Measurements from ENCODE around the gene CBLL1.

DNA sequence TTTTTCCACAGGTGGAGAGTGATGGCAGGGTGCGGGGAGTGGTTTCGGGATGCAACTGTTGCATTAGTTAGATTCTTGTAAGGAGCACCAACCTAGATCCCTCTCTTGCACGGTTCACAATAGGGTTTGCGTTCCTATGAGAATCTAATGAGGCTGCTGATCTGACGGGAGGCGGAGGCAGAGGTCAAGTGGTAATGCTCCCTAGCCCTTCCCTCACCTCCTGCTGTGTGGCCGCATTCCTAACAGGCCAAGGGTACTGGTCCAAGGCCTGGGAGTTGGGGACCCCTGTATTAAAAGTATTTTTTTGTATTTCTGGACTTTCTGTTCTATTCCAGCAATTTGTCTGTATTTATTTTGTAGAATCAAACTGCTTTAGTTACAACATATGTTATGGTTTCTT is 7.2 kb downstream of the CBLL1 start:
- TF ChIP-seq, protein P1, sequence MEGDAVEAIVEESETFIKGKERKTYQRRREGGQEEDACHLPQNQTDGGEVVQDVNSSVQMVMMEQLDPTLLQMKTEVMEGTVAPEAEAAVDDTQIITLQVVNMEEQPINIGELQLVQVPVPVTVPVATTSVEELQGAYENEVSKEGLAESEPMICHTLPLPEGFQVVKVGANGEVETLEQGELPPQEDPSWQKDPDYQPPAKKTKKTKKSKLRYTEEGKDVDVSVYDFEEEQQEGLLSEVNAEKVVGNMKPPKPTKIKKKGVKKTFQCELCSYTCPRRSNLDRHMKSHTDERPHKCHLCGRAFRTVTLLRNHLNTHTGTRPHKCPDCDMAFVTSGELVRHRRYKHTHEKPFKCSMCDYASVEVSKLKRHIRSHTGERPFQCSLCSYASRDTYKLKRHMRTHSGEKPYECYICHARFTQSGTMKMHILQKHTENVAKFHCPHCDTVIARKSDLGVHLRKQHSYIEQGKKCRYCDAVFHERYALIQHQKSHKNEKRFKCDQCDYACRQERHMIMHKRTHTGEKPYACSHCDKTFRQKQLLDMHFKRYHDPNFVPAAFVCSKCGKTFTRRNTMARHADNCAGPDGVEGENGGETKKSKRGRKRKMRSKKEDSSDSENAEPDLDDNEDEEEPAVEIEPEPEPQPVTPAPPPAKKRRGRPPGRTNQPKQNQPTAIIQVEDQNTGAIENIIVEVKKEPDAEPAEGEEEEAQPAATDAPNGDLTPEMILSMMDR (IDR thresholded peaks at IDR 0.05; ENCODE audit: borderline replicate concordance, extremely low read depth, low read length, poor library complexity, severe bottlenecking) = no peak
- TF ChIP-seq EZH2 (IDR thresholded peaks at IDR 0.05; ENCODE audit: borderline replicate concordance, low read depth, low read length, severe bottlenecking) = no peak

All from DND-41 (cell line).